Ishikawa (cell line): ENCODE results near the gene ARMC7.

Experiments used
- CEBPB ChIP-seq: IDR thresholded peaks from 2 replicates; pipeline ENCODE4 v1.6.1; 2012
- CREB1 ChIP-seq: IDR thresholded peaks from 2 replicates; pipeline ENCODE4 v1.6.1; 2012; ENCODE audit warnings: low read depth
- NFIC ChIP-seq: IDR thresholded peaks from 2 replicates; pipeline ENCODE4 v1.6.1; 2012
- TCF12 ChIP-seq: IDR thresholded peaks from 2 replicates; pipeline ENCODE4 v1.6.1; 2012; ENCODE audit warnings: low read depth
- TF ChIP-seq, protein P1 (sequence below): IDR thresholded peaks from 2 replicates; pipeline ENCODE4 v1.6.1; 2012

DNA sequence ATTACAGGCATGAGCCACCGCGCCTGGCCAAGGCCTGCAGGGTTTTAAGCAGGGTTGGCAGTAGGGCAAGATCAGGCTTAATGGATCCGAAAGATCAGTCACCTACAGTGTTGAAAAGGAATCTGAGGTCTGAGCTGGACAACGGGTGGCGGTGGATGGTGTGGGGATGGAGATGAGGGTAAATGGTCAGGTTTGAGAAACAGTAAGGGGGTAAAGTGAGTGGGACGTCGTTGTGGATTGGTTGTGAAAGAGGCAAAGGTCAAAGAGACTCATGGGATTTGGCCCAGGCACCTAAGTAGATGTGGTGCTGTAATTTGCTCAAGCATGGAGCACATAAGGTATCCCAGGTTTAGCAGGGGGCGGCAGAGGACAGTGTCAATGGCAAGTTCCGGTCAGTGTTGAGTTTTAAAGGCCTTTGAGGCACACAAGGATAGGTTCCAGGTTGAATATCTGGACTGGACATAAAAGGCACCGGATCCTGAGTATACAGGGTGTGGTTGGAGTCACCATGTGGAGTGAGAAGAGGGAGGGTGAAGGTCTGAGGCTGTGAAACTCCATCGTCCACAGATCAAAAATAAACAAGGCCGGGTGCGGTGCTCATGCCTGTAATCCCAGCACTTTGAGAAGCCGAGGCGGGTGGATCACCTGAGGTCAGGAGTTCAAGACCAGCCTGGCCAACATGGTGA is 23.1 kb upstream of the ARMC7 start:
- TF ChIP-seq CEBPB (no peak), NFIC (no peak), CREB1 (no peak), TCF12 (no peak)
- TF ChIP-seq, protein P1, sequence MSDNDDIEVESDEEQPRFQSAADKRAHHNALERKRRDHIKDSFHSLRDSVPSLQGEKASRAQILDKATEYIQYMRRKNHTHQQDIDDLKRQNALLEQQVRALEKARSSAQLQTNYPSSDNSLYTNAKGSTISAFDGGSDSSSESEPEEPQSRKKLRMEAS = no peak
